NOMO-1 treated with DMSO at 0.1 percent for 48 hours (cell line): Measurements from ENCODE around the gene ADAM33.

Experiments used
- DNase-seq: peaks from one replicate; lab custom pipeline; 2025; ENCODE audit not compliant: unreplicated experiment; lab: John Stamatoyannopoulos, UW

Gene ADAM33

DNA sequence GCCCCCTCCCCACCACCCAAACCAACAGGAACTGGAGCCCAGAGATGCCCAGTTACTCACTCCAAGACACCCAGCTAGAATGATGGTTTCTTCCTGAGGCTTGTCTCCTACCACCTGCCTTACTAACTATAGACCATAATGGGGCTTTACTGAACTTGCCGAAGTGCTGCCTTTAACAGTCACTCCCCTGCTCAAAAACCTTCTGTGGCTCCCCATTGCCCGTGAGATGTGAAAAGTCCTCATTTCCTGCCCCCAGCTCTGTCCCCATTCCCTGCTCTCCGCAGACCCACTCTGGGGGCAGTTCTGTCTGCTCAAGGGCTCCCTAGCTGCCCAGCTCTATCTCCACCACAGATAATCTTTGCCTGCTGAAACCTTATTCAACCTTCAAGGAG, 25.7 kb upstream of the ADAM33 start:
- no peak for DNase-seq

DNA sequence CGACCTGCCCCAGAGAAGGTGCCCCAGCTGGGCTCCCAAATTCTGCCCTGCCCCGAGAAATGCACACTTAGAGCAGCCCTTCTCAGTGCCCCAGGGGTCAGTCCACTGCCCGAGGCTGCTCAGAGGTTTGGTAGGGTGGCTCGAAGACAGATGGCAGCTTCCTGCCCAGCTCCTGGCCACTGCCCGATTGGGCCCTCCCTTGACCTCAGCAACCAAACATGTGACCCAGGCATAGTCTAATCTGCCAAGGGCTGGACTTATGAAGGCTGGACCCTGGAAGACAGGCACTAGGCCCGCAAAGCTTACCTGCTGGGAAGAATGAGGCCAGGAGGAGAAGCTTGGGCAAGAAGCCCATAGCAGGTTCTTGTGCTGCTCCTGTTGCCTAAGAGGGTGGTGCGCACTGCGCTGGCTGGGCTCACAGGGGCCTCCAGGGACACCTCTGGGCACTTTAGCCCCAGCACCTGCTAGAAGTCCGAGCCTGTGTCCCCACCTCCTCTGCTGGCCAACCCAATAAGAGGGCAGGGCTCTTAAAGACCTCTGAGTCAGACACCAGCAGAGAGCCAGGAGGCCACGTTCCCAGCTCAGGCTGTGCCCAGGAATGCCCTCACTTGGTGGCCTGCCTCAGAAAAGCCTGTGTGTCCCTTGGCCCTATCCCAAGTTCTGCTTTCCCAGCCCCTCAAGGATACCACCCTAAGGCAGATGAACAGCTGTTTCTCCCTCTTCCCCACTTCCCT, 25.1 kb upstream of the ADAM33 start:
- DNase-seq: no peak

DNA sequence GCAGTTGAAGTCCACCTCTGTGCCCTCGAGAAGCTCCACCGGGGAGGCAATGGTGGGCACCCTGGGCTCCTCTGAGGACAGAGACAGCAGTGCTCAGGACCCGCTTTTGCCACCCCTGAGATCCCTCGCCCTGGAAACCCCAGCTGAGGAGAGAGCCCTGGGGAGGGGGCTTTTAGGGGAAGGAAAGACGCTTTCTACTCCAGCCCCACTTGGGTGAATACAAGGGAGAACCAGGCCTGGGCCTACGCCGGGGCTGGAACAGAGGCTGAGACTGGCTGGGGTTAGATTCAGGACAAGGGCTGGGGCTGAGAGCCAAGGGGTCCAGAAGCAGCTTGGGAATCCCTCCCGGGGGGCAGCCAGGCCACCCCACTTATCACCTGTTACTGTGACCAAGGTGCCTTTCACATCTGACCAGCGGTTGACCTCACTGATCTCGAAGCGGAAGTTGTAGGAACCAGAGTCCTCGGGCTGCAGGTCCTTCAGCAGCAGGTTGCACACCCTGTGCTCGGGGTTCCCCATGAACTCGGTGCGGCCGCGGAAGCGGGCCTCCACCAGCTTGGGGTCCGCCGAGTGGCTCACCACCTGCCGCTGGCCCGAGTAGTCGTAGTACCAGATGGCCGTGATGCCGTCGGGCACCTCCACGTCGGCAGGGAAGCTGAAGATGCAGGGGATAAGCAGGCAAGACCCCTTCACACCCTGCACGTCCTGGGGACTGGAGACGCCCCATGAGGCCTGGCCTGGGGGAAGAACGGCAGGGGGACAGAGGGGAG, 24.3 kb upstream of the ADAM33 start:
- no peak for DNase-seq

DNA sequence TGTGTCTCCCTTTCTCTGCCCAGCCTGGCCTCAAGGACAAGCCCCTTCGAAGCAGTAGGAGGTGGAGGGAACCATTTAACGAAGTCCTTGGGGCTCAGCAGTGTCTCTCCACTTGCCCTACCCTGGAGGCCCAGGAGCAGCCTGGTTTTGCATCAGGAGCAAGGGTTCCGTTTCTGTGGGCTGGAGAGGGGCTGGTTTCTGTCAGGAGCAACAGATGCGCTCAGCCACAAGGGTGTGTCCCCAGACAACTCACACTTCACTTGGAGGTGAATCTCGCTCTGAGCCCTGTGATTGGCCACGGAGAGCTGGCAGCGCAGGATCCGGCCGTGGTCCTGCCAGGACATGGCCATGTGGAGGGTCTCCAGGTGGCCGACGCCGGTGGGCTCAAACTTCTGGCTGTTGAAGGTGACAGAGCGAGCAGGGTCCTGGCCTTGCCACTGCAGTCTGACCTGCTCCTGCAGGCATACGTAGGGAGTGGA, 23.7 kb upstream of the ADAM33 start:
- DNase-seq: no peak

DNA sequence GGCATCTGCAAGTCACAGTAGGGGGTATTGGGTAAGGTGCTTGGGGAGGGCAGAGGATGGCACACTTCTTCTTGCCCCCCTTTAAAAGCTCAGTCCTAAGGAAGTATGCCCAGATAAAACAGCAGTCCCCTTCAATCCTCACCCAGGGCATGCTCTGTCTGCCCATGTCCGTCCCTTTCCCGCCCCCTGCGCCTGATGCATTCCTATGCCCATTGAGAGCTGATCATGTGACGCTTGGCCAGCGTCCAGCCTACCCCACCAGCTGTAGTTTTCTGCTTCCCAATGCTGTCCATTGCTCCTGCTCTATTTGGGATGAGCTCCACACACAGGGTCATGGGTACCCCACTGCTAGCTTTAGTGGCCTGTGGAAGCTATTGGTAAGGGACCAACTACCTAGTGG, 22.3 kb upstream of the ADAM33 start:
- no peak for DNase-seq

DNA sequence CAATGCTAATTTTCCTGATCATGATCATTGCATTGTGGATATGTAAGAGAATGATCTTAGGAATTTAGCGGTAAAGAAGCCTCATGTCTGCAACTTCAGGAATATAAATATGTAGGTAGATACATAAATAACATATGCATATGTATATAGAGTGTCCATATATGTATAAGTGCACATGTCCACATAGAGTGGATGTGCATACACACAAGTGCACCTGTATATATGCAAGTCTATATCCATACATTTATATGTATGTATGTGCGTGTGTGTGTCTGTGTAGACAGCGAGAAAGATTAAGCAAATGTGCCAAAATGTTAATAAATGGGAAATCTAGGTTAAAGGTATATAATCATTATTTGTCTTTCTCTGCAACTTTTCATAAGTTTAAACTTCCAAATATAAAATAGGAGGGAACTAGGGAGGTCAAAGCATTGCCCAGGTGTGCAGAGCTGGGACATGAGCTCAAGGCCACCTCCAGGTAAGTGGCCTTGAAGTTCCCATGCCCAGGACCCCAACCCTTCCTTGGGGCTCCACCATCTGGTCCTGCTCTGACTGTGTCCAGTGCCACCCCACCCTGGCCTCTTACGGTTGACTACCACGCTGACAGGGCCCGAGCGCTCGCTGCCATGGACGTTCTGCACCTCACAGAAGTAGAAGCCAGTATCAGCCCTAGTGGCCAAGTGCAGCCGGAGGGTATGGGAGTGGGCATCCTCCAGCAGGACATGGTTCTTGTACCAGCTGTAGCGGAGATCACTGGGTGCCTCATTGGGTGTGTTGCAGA, 21.0 kb upstream of the ADAM33 start:
- DNase-seq: no peak

DNA sequence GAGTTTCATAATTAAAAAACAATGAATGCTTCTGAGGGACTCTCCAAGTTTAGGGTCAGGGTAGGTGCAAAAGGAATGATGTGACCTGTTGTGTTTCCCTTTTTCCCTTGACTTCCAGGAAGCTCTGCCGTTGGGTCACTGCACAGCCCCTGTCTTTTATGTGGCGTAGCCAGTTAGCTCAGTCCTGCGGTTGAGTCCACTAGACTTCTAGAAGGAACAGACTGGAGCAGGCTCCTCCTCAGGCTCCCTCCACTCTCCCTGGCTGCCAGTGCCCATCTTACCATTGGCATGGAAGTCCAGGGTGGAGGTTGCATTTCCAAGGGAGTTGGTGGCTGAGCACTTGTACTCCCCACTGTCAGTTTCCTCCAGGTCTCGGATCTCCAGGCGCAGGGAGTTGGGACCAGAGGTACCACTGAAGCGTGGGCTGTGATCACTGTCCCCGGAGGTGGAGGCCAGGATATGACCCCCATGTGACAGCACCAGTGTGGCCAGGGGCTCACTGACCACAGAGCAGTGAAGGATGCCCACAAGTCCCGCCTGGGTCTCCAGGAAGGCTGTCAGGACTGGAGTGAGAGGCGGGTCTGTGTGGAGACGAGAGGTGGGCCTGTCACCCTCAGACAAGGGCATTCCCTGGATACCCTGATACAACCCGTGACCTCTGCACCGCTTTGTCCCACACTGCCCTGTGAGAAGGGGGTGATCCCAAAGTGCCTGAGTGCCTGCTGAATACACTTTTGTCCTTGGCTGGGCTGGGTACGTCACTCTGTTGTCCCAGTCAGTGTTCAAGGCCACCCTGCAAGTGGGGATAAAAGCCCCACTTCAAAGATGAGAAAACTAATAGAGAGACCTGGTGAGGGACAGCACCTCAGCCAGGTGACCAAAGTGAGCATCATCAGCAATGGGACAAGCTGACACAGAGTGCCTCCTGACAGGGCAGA, 19.5 kb upstream of the ADAM33 start:
- DNase-seq: no peak

DNA sequence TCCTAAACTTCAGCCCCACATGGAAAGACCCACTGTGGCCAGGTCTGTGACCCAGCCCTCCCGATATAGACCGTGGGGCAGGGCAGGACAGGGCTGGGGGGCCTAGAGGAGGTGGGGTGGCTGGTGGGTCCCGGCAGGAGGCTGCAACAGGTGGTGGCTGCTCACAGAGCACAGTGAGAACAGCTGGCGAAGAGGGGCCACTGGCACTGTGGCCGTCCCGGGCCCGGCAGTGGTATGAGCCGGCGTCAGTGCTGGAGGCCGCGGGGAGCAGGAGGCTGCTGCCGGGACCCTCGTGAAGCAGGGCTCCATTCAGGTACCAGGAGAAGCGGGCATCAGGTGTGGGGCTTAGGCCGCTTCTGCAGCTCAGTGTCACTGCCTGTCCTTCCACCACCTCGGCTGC, 17.2 kb upstream of the ADAM33 start:
- no peak for DNase-seq

DNA sequence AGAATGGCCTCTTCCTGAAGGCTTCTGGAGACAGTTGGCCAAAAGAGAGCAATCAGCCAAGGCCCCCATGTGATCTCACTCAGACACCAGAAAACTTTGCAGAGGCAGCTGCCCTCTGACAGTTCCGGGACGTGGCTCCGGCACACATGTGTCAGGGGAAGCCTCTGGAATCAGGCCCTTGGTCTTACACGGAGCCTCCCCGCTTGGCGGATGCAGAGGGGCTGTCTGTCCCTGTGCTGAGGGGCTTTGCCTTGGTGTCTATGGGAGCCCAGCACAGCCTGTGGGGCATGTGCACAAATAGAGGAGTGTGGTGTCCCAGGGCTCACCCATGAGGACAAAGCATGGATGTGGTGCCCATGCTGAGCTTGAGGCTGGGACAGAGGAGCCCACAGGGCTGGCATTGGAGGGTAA, 16.8 kb upstream of the ADAM33 start:
- DNase-seq: no peak

DNA sequence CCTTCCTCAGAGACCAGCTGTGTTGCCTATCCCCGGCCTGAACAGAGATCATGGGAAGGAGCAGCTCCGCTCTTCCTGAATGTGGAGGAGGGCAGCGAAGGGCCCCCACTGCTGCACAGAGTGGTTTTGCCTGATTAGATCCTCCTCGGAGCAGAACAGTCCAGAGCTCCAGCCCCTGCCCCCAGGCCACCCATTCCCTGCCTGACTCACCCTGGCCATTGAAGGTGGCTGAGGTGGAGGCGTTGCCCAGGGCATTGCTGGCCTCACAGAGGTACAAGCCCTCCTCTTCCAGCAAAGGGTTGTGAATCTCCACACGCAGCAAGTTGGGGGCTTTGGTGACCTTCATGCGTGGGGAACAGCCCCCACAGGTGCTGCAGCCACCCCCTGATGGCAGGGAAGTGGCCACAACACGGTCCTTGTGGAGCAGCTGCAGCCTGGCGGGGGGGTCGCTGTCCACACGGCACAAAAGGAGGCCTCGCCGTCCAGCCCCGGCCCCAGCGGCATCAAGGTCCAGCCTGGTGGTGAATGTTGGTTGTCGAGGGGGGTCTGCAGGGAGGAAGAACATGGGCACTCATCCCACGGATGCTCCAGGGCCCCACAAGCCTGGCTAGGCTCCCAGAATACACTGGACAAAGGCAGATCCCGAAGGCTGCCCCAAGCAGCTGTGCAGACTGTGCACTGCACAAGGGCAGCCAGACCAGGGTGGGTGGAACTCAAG, 15.9 kb upstream of the ADAM33 start:
- no peak for DNase-seq

DNA sequence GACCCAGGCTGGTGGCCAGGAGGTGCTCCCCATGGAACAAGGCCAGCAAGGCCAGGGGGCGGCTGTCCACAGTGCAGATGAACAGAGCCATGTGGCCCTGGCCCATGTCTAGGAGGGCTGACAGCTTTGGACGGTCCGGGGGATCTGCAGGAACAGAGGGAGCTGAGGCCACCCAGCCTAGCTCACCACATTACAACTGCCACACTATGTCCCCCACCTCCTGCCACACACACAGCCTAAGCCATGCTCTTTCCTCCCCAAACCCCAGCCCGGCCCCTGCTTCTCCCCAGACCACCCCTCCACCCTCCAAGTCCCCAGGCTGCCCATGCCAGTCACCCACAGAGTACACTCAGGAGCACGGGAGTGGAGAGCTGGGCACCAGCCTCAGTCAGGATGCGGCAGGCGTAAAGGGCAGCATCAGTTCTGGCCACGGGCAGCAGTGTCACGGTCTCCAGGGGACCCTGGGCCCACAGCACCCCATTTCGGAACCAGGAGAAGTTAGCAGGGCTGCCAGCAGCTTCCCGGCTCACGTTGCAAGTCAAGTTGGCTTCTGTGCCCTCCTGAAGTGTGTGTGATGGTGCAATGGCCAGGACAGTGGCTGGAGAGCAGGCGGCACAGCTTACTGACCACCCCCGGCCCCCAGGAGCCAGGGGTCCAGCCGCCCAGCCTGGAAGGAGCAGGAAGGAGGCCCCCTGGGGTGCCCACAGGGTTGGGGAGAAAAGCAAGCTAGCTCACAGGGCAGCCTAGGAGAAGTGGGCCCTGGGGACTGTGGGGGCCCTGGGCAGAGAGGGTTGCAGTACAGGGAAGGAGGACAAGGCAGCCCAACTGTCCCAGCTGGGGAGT, 15.2 kb upstream of the ADAM33 start:
- no peak for DNase-seq

DNA sequence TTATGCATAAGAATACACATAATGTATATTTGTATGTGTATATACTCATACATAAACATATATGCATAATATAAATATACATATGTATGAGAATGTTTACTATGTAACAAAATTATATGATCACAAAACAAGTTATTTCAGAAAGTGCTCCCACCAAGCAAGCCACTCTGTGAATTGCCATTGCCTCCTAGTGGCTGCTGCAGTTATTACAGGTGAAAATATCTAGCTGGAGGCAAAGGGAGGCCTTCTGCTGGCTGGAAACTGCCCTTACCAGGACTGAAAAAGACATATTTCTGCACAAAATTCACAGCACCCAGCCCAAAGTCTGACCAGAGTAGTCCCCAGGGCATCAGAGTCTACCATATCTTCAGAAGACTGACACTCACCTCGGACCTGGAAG, 14.4 kb upstream of the ADAM33 start:
- DNase-seq: no peak

DNA sequence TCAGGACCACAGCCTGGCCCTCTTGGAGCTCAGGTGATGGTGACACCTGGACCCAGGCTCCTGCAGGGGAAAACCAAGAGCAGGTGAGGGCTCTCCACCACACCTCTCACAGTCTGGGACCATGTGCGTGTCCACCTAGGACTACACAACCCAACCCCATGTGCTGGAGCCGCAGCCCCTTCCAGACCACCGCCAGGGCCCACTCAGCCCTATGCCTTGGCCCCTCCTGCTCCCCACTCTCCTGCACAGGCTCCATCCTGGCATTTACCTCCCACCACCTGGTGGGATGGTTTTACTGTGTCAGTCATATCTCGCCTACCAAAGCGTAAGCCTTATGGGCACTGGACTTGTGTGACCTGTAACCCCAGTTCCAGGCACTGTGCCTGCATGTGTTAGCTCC, 13.1 kb upstream of the ADAM33 start:
- DNase-seq: no peak

DNA sequence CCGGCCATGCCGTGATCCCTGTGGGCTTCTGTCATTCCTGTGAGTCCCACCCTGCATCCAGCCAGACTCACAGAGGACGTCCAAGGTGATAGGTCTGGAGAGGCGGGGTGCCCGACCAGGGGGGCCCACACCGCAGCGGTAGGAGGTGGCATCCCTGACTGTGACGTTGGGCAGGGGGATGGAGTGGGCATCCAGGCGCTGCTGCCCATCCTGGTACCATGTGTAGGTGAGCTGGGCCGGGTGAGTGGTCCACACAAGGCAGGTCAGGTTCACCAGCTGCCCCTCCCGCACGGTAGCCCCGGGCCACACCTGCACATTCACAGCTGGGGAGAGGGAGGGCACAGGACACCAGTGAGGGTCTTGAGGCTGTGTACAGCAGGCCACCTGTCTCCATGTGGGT, 11.6 kb upstream of the ADAM33 start:
- DNase-seq: no peak

DNA sequence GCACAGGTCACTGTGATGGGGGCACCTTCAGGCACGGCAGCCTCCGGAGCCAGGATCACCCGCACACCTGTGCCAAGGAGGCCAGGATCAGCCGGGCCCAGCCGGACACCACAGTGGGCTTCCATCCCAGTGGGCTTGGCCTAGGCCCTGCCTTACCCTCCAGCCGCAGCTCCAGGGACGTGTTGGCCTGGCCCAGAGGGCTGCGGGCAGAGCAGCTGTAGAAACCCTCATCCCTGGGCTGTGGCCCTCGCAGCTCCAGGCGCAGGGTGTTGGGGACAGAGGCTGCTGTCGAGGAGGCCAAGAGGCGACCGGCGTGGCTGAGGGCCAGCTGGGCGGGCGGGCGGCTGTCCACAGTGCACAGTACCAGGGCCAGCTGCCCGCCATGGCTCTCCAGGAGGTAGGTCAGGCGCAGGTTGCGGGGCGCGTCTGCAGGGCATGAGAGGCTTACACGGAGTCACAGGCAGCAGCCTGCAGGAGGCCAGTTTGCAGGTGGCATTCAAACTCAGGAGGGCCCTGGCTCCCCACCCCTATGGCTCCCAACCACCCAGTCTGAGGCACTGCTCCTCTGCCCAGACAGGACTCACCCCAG, 11.0 kb upstream of the ADAM33 start:
- DNase-seq: no peak

DNA sequence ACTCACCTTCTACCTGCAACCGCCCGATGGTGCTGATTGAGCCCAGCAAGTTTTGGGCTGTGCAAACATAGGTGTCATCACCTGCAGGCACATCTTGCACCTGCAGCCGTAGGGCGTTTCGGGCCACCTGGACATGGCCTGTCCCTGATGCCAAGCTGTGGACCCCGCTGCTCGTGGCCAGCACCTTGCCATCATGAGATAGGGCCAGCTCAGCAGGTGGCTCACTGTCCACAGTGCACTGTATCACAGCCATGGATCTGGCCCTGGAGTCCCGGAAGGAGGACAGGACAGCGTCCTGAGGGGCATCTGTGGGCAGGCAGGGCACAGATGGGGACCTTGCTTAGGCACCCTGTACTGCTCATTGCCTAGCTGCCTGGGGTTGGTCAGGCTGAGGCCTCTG, 10.1 kb upstream of the ADAM33 start:
- DNase-seq: no peak

DNA sequence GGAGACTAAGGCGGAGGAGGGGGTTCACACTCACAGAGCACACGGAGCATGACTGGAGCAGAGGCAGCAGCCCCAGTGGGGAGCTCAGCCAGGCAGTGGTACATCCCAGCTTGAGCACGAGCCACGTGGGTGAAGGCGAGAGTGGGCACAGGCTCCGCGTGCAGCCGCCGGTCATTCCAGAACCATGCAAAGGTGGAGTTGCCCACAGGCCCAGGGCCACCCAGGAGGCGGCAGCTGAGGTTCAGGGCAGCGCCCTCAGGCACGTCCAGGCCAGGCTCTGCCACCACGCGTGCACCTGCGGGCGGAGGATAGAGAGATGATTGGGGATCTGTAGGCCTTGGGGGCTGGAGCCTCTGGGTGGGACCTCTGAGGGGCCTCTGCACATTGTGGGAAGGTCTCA, 9.5 kb upstream of the ADAM33 start:
- no peak for DNase-seq

DNA sequence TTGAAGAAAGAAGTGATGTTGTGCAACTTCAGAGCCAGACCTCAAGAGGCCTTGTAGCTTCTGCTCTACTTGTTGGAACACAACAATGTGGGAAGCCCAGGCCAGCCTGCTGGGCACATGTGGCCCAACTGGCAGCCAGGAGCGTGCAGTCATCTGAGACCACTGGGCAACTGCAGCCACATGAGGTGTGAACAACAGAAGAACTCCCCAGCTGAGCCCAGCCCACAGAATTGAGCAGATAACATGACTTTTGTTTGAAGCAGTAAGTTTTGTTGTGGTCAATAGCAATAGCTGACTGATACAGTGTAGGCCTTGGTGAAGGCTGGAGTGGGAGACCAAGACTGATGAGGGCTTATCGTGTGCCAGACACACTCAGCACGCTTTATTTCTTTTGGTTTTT, 8.6 kb upstream of the ADAM33 start:
- no peak for DNase-seq

DNA sequence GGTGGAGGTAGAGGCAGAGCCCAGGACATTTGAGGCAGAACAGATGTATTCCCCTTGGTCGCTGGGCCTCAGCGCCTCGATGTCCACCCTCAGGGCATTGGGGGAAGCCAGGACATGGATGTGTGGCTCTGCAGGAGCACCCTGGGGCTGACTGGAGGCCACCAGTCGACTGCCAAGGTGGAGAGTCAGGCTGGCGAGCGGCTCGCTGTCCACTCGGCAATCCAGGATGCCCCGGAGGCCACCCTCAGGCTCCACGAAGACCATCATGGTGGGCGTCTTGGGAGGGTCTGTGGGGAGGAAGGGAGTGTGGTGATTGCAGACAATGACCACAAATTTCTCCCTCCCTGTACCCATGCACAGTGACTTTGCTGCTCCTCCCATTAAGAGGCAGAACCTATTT, 8.2 kb upstream of the ADAM33 start:
- no peak for DNase-seq
